ENCODE measurements around the gene CHCHD6.
A peak's percentile ranks its signal among the peaks of the same experiment; 100 is the strongest.

CHCHD6 gene

GRCh38 chr3:126954141-126954842, 250.3 kb downstream of the CHCHD6 start:
- no peaks in the 10 kb centered on the region for H3K9me3 ChIP-seq (ENCODE audit: insufficient read depth, low read length)
- H3K79me2 ChIP-seq (ENCODE audit: insufficient read depth, low read length) = no peaks in the 10 kb centered on the region
- H3K27ac ChIP-seq (ENCODE audit: low read depth, low read length) = peak overlapping the region; percentile 15; the same call in 1 of the 2 replicates
- H4K20me1 ChIP-seq (ENCODE audit: low read depth, low read length) = no peaks in the 10 kb centered on the region
- H2AFZ ChIP-seq (ENCODE audit: low read depth, low read length, severe bottlenecking) = no peak overlapping the region
- H3K9ac ChIP-seq (ENCODE audit: low read length) = no peak overlapping the region
- no peak overlapping the region for H3K4me2 ChIP-seq (ENCODE audit: low read depth, low read length, poor library complexity, severe bottlenecking)
- no peaks in the 10 kb centered on the region for H3K9me2 ChIP-seq (replicated peaks; ENCODE audit: insufficient read depth, low read length)
- no peak overlapping the region for H3K4me3 ChIP-seq (ENCODE audit: insufficient read depth, low read length, poor library complexity, severe bottlenecking)
- H3F3A ChIP-seq (ENCODE audit: insufficient read depth) = no peaks in the 10 kb centered on the region
- no peaks in the 10 kb centered on the region for H3K36me3 ChIP-seq (ENCODE audit: low read length)
- no peaks in the 10 kb centered on the region for H3K27me3 ChIP-seq (ENCODE audit: low read length)
- TF ChIP-seq CTCF (IDR thresholded peaks at IDR 0.05; ENCODE audit: insufficient read depth, low read length, poor library complexity, severe bottlenecking) (no peak), EZH2phosphoT487 (conservative IDR thresholded peaks at IDR 0.05; ENCODE audit: low read length) (no peak)

- Histone ChIP-seq H3K79me2 (ENCODE audit: insufficient read depth, low read length) (no peaks in the 10 kb centered on the region), H3K27me3 (ENCODE audit: low read length) (no peaks in the 10 kb centered on the region), H3K4me2 (ENCODE audit: low read depth, low read length, poor library complexity, severe bottlenecking) (no peak overlapping the region), H3K9ac (ENCODE audit: low read length) (no peak overlapping the region), H3F3A (ENCODE audit: insufficient read depth) (no peaks in the 10 kb centered on the region), H3K36me3 (ENCODE audit: low read length) (no peaks in the 10 kb centered on the region), H3K4me3 (ENCODE audit: insufficient read depth, low read length, poor library complexity, severe bottlenecking) (no peak overlapping the region), H2AFZ (ENCODE audit: low read depth, low read length, severe bottlenecking) (no peak overlapping the region), H4K20me1 (ENCODE audit: low read depth, low read length) (no peaks in the 10 kb centered on the region), H3K9me2 (replicated peaks; ENCODE audit: insufficient read depth, low read length) (no peaks in the 10 kb centered on the region), H3K9me3 (ENCODE audit: insufficient read depth, low read length) (no peaks in the 10 kb centered on the region), H3K27ac (ENCODE audit: low read depth, low read length) (peak overlapping the region; percentile 15; the same call in 1 of the 2 replicates)
- no peak for TF ChIP-seq CTCF (IDR thresholded peaks at IDR 0.05; ENCODE audit: insufficient read depth, low read length, poor library complexity, severe bottlenecking)
- TF ChIP-seq EZH2phosphoT487 (conservative IDR thresholded peaks at IDR 0.05; ENCODE audit: low read length) = no peak
These were observed 251.2 kb downstream of the CHCHD6 start for GRCh38 chr3:126955004-126955790.

GRCh38 chr3:126956361-126956760, 252.3 kb downstream of the CHCHD6 start:
- H3K27me3 ChIP-seq (ENCODE audit: low read length) = no peaks in the 10 kb centered on the region
- no peaks in the 10 kb centered on the region for H3K36me3 ChIP-seq (ENCODE audit: low read length)
- H3K9me2 ChIP-seq (replicated peaks; ENCODE audit: insufficient read depth, low read length) = no peaks in the 10 kb centered on the region
- TF ChIP-seq CTCF (IDR thresholded peaks at IDR 0.05; ENCODE audit: insufficient read depth, low read length, poor library complexity, severe bottlenecking) (no peak), EZH2phosphoT487 (conservative IDR thresholded peaks at IDR 0.05; ENCODE audit: low read length) (no peak)
- no peak overlapping the region for H3K4me2 ChIP-seq (ENCODE audit: low read depth, low read length, poor library complexity, severe bottlenecking)
- no peak overlapping the region for H3K27ac ChIP-seq (ENCODE audit: low read depth, low read length)
- no peaks in the 10 kb centered on the region for H3K9me3 ChIP-seq (ENCODE audit: insufficient read depth, low read length)
- H4K20me1 ChIP-seq (ENCODE audit: low read depth, low read length) = no peaks in the 10 kb centered on the region
- H2AFZ ChIP-seq (ENCODE audit: low read depth, low read length, severe bottlenecking) = no peak overlapping the region
- H3F3A ChIP-seq (ENCODE audit: insufficient read depth) = no peaks in the 10 kb centered on the region
- no peak overlapping the region for H3K4me3 ChIP-seq (ENCODE audit: insufficient read depth, low read length, poor library complexity, severe bottlenecking)
- H3K79me2 ChIP-seq (ENCODE audit: insufficient read depth, low read length) = no peaks in the 10 kb centered on the region
- no peak overlapping the region for H3K9ac ChIP-seq (ENCODE audit: low read length)
